SH-SY5Y (cell line): ENCODE data around the gene RFNG.

Experiments
- GATA2 ChIP-seq: IDR thresholded peaks from 2 replicates; pipeline ENCODE4 v1.6.1; 2011; ENCODE audit warnings: mild to moderate bottlenecking, low read depth, low read length
- GATA3 ChIP-seq: IDR thresholded peaks from 2 replicates; pipeline ENCODE4 v1.6.1; 2011; ENCODE audit warnings: low read depth, mild to moderate bottlenecking, low read length, moderate library complexity

The RFNG gene

DNA sequence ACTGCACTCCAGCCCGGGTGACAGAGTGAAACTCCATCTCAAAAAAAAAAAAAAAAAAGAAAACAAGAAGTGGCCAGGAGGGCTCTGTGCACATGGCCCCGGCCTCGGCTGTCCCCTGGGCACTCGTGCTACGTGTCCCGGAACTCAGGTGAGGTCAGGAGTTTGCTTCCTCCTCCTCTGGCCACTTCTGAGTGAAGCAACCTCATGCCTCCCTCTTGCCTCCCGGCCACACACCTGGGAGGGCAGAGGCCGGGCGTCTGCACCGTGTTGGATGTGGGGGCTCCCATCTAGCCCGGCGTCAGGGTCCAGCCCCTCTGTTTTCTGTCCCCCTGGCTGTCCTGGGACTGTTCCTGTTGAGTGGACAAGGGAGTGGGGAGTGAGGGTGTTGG lies 52.0 kb downstream of the RFNG start:
- no peak for TF ChIP-seq GATA2
- TF ChIP-seq GATA3, result no peak

DNA sequence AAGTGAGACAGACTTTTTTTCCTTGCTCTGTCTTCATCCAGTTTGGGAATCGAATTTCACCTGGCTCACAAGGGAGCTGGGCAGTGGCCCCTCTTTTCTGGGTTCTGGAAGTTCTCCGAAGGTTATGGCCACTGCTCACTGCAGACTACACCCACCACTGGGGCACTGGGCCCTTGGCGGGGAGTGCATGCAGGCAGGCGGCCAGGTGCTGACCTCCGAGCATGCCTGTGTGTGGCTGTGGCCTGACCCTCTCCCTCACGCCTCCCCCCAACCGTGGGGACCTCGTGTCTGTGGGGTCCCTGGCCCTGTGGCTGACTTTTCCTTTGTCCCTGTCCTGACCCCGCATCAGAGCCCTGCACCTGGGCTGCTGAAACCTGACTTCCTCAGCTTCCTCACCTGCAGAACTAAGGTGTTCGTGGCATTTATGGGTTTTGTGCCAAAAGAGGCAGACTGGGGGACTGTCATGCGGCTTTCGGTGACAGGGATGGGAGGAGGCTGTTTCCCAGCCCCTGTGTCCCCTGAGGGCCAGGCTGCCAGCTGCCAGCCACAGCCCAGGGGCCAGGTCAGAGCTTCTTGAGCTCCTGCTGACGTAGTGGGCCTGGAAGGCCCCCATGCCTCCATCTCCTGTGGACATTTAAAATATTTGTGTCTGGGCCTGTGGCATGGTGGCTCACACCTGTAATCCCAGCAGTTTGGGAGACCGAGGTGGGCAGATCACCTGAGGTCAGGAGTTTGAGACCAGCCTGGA lies 52.7 kb downstream of the RFNG start:
- TF ChIP-seq GATA2, result no peak
- no peak for TF ChIP-seq GATA3

DNA sequence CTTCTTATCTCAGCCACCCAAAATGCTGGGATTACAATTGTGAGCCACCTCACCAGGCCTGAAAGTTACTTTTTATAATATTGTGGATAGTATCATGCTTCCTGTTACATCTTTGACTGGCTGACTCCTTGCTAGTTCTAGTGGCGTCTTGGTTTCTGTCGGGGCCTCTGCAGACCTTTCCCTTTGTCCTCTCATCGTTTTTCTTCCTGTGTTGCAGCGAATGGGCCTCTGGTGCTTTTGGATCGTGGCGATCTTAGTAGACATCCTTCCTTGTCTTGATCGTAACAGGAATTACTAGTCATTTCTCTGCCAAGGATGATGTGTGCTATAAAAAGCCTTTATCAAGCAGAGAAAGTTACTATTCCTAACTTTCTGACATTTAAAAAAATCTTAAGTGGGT lies 53.4 kb downstream of the RFNG start:
- no peak for TF ChIP-seq GATA2
- no peak for TF ChIP-seq GATA3
